ENCODE results near the gene RDM1. TPM values are rescaled to one million over a fixed set of nuclear protein-coding genes. Genes with fewer than 3 reads are reported as not detected.

The RDM1 gene
- total RNA-seq, 1 donor from 2014 or later, result not detected

DNA sequence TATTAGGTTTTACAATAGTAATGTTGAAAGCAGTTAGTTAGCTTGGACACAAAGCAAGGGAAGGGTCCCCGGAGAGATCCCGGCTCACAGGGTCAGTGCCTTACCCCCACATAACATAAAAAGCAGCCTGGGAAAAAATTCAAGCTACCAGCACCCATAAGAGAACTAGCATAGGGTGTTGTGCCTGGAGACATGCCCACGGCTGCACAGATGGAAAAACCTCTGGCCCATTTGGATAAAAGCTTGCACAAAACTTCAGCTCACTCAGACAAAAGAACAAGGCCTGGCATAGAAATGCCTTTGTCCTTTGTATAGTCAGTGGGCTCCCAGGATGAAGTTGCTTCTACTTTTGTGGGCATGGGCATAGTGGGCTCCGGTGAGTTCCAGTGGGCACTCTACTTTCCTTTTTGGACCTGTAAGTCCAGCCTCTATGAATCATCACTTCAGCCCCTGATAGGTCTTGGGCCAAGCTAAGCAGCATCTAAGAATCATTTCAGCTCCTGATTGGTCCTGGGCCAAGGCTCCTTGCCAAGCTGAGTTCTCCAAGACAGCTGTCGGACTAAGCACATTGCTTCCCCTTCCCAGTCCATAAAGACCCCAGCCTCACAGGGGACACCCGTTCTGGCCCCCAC, 1.3 kb upstream of the RDM1 start:
- TF ChIP-seq, protein P1, sequence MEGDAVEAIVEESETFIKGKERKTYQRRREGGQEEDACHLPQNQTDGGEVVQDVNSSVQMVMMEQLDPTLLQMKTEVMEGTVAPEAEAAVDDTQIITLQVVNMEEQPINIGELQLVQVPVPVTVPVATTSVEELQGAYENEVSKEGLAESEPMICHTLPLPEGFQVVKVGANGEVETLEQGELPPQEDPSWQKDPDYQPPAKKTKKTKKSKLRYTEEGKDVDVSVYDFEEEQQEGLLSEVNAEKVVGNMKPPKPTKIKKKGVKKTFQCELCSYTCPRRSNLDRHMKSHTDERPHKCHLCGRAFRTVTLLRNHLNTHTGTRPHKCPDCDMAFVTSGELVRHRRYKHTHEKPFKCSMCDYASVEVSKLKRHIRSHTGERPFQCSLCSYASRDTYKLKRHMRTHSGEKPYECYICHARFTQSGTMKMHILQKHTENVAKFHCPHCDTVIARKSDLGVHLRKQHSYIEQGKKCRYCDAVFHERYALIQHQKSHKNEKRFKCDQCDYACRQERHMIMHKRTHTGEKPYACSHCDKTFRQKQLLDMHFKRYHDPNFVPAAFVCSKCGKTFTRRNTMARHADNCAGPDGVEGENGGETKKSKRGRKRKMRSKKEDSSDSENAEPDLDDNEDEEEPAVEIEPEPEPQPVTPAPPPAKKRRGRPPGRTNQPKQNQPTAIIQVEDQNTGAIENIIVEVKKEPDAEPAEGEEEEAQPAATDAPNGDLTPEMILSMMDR (IDR thresholded peaks at IDR 0.05), result no peak
- Histone ChIP-seq H3K27ac (no peak overlapping the region), H3K4me3 (no peak overlapping the region), H3K4me1 (peaks cover 13% of the 10 kb centered on the region), H3K9me3 (no peaks in the 10 kb centered on the region), H3K27me3 (ENCODE audit: low read depth) (peaks cover 11% of the 10 kb centered on the region), H3K36me3 (no peaks in the 10 kb centered on the region)
- intact Hi-C loops (cut with DNase I), result no loop called here
- DNase-seq (no peak), ATAC-seq (no peak)

DNA sequence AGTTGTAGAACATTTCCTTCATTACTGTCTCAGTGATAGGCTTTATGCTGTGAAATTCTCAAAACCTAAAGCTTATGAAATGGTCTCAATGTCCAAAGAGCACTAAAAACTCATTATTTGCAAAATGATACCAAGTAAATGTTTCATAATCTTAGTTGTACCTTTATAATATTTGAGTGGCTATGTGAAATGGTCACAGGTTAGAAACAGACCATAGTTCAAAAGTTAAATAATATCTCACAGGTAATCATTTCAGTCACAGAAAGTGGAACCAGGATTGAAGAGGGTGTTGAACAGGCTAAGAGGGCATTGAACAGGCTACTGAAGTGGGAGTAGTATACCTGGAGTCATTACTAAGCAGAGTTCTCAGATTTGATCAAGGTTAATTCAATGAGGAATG, 2.9 kb downstream of the RDM1 start:
- TF ChIP-seq, protein P1 (IDR thresholded peaks at IDR 0.05), result no peak
- no peak for DNase-seq
- Histone ChIP-seq H3K27ac (no peak overlapping the region), H3K9me3 (no peaks in the 10 kb centered on the region), H3K36me3 (no peaks in the 10 kb centered on the region), H3K4me1 (peaks cover 13% of the 10 kb centered on the region), H3K4me3 (no peak overlapping the region), H3K27me3 (ENCODE audit: low read depth) (peaks cover 11% of the 10 kb centered on the region)
- no peak for ATAC-seq
- intact Hi-C loops (cut with DNase I), result no loop called here

DNA sequence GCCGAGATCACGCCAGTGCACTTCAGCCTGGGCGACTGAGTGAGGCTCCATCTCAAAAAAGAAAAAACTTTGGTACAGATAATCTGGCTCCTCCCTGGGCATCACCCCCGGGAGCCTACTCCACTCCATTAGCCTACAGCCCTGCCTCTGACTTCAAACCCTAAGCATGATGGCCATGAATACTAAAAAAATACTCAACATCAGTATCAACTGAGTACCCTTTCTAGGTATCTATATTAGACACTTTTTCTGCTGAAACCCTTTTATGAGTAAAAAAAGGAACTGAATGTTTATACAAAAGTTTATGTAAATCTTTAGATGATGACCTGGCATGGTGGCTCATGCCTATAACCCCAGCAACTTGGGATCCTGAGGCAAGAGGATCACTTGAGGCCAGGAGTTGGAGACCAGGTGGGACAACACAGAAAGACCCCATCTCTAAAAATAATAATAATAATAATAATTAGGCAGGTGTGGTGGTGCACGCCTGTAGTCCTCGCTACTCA, 6.9 kb downstream of the RDM1 start:
- H3K27me3 ChIP-seq (ENCODE audit: low read depth), result peaks cover 3% of the 10 kb centered on the region

DNA sequence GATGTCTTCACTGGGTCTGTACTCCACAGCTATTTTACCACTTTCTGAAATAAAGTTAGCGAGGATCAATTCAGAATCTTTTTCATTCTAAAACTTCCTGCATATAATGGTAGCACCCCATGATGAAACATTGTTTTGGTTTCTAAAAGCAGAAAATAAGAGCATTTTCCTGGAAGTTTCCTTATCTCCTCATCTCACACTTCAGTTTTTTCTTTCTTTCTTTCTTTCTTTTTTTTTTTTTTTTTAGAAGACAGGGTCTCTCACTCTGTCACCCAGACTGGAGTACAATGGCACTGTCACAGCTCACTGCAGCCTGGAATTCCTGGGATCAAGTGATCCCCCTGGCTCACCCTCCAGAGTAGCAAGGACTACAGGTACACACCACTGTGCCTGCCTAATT, 10.3 kb downstream of the RDM1 start:
- no peak for DNase-seq
- no peak for ATAC-seq
- no peak overlapping the region for H3K4me3 ChIP-seq
- no peak overlapping the region for H3K27ac ChIP-seq
- no peaks in the 10 kb centered on the region for H3K9me3 ChIP-seq
- intact Hi-C loops (cut with DNase I), result no loop called here
- no peaks in the 10 kb centered on the region for H3K36me3 ChIP-seq
- TF ChIP-seq, protein P1 (IDR thresholded peaks at IDR 0.05), result no peak
- no peaks in the 10 kb centered on the region for H3K27me3 ChIP-seq (ENCODE audit: low read depth)
- no peaks in the 10 kb centered on the region for H3K4me1 ChIP-seq

More for the DNA sequence above, 6.9 kb downstream of the RDM1 start:
- TF ChIP-seq, protein P1 (IDR thresholded peaks at IDR 0.05), result no peak
- H3K27ac ChIP-seq, result no peak overlapping the region
- no peaks in the 10 kb centered on the region for H3K9me3 ChIP-seq
- DNase-seq, result no peak
- intact Hi-C loops (cut with DNase I), result no loop called here
- H3K36me3 ChIP-seq, result no peaks in the 10 kb centered on the region
- no peak for ATAC-seq
- H3K4me3 ChIP-seq, result no peak overlapping the region
- H3K4me1 ChIP-seq, result no peaks in the 10 kb centered on the region

DNA sequence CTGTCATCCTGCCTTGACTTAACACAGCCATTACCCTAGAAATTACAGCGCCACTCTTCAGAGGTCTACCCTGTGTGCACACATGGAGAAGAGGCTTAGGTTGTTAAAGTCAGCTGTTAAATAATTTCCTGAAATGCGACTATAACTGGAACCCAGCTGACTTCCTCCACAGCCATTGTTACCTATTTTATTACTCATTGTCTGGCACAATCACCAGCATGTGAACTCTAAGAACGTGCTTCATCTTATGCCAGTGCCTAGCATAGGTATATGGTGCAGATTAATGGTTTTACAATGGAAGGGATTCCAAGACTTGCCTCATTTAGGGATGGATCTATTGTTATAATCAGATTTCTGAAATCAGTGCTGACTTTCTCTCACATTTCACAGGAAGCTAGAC, 11.9 kb downstream of the RDM1 start:
- Histone ChIP-seq H3K4me3 (no peak overlapping the region), H3K36me3 (no peaks in the 10 kb centered on the region), H3K4me1 (no peaks in the 10 kb centered on the region), H3K27me3 (ENCODE audit: low read depth) (no peaks in the 10 kb centered on the region), H3K9me3 (no peaks in the 10 kb centered on the region), H3K27ac (no peak overlapping the region)
- intact Hi-C loops (cut with DNase I), result no loop called here
- DNase-seq, result no peak
- ATAC-seq, result no peak
- TF ChIP-seq, protein P1 (IDR thresholded peaks at IDR 0.05), result no peak

Measured in lower lobe of right lung (tissue), 2 donors.